H1 (cell line): ENCODE measurements around the gene SLC35A3. TPM values are rescaled to one million over a fixed set of nuclear protein-coding genes. Genes with fewer than 3 reads are reported as not detected.

Experiments used
- polyA plus RNA-seq, 7 experiments: library from polyadenylated mRNA; depleted of rRNA in 3 of 7; stranded (reverse) in 5 of 7; unstranded in 2 of 7; fragments of >200 nt in 5 of 7; fragments of 200-250 nt in 2 of 7; gene quantifications; 1 replicate in 5 of 7; 2 replicates in 1 of 7; 4 replicates in 1 of 7; pipeline versions ENCODE4 v1.2.1 to v1.2.3, GENCODE V29; 2011 to 2013; ENCODE audit warnings: missing spikeins in 2 of 7, mixed read lengths in 2 of 7
- total RNA-seq: library from RNA; stranded (reverse); fragmentation: NEBNext Ultra II Directional; extraction: Animal tissue kit (Norgen Biotek cat#: 25700); gene quantifications from 2 replicates; pipeline ENCODE4 v1.2.1, GENCODE V29; 2021
- TF ChIP-seq, protein P1 (sequence below): IDR thresholded peaks from 2 replicates; pipeline ENCODE4 v1.6.1; 2012; ENCODE audit warnings: inconsistent platforms

The SLC35A3 gene
- total and polyA plus RNA-seq, 2 of the 8 experiments (the other 6 are each of a cell fraction or from before 2014, with no cell fraction given) = 3.0 to 13.8 TPM

DNA sequence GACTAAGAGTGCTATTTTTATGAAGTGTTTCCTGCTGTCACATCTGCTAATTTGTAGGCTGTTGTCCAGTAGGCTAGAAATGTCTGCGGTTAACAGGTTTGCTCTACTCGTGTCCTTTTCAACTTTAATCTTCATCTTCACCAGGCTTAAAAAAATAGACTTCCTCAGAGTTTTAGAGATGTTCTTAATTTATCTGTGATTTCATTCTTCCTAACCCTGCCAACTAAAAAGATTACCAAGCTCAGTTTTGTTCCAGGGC lies 96.1 kb downstream of the SLC35A3 start (continued):
- TF ChIP-seq, protein P1, sequence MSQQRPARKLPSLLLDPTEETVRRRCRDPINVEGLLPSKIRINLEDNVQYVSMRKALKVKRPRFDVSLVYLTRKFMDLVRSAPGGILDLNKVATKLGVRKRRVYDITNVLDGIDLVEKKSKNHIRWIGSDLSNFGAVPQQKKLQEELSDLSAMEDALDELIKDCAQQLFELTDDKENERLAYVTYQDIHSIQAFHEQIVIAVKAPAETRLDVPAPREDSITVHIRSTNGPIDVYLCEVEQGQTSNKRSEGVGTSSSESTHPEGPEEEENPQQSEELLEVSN = no peak
